ENCODE measurements around the gene DYNLT4.

- TF ChIP-seq FOS (IDR thresholded peaks at IDR 0.05; ENCODE audit: borderline replicate concordance, insufficient read depth, low read length) (no peak), CTCF (IDR thresholded peaks at IDR 0.05; ENCODE audit: extremely low read depth in 1 of 2, insufficient read depth in 1 of 2, low read depth in 1 of 2, low read length in 2 of 2) (no peak), POLR2A (IDR thresholded peaks at IDR 0.05; ENCODE audit: low read depth, low read length) (peak; percentile 70), POLR2AphosphoS5 (IDR thresholded peaks at IDR 0.05; ENCODE audit: insufficient read depth, low read depth, low read length) (peak; percentile 45), EZH2 (IDR thresholded peaks at IDR 0.05; ENCODE audit: borderline replicate concordance, low read depth, low read length, severe bottlenecking) (no peak), JUN (IDR thresholded peaks at IDR 0.05; ENCODE audit: borderline replicate concordance, insufficient read depth, insufficient read length, low read depth) (no peak)
Observed at GRCh38 chr1:44808063-44808937, 1.1 kb upstream of the DYNLT4 start, which contains the start of gene BTBD19.
